K562 (cell line): ENCODE data around the gene EHMT2. TPM values are rescaled to one million over a fixed set of nuclear protein-coding genes. Genes with fewer than 3 reads are reported as not detected.
A peak's percentile ranks its signal among the peaks of the same experiment; 100 is the strongest.

Source experiments
- FOXJ3 ChIP-seq: sonication (generic); formaldehyde crosslinking; IDR thresholded peaks from 2 replicates; pipeline ENCODE4 v1.4.0; 2020; ENCODE audit warnings: mild to moderate bottlenecking, missing genetic modification reagents
- SAFB2 ChIP-seq: fragments of 200-400 bp; formaldehyde crosslinking; IDR thresholded peaks from 2 replicates; pipeline ENCODE4 v1.6.1; 2018; ENCODE audit warnings: borderline replicate concordance, low read length, low read depth, moderate library complexity; ENCODE audit not compliant: severe bottlenecking
- TSHZ1 ChIP-seq: fragments of 250-450 bp; sonication (Bioruptor Pico); IDR thresholded peaks from 2 replicates; pipeline ENCODE4 v1.4.0; 2020; ENCODE audit warnings: mild to moderate bottlenecking, moderate library complexity
- ZBTB40 ChIP-seq, 2 experiments: fragments of 450-650 bp in 1 of 2; sonication (generic) in 1 of 2; formaldehyde crosslinking in 1 of 2; IDR thresholded peaks; 2 replicates each; pipeline versions ENCODE4 v1.7.1 to v1.9.0; 2016 to 2022; ENCODE audit warnings: inconsistent platforms in 1 of 2, mild to moderate bottlenecking in 1 of 2, missing genetic modification reagents in 1 of 2
- ZFP36 ChIP-seq: fragments of 150-350 bp; IDR thresholded peaks from 2 replicates; pipeline ENCODE4 v1.6.1; 2018; ENCODE audit warnings: low read length, low read depth; ENCODE audit not compliant: partially characterized antibody
- polyA plus RNA-seq, 8 experiments: library from polyadenylated mRNA; depleted of rRNA in 4 of 8; stranded (reverse) in 5 of 8; unstranded in 3 of 8; fragments of >200 nt; fragmentation: Nextera tagmentation in 2 of 8; fragmentation: Illumina TruSeq in 1 of 8; extraction: Ambion mirVana in 2 of 8; extraction: Trizol in 1 of 8; gene quantifications; 2 replicates each; pipeline versions ENCODE4 v1.2.1 to v1.2.3, GENCODE V29; 2011 to 2014; ENCODE audit warnings: inconsistent platforms in 1 of 8, missing spikeins in 1 of 8
- total RNA-seq, 7 experiments: library from RNA; depleted of rRNA in 6 of 7; stranded (reverse); fragments of >200 nt in 6 of 7; fragmentation: Illumina TruSeq in 2 of 7; extraction: Trizol in 2 of 7; gene quantifications; 2 replicates each; pipeline versions ENCODE4 v1.2.1 to v1.2.3, GENCODE V29; 2011 to 2021; ENCODE audit warnings: low replicate concordance in 1 of 7

The EHMT2 gene
- total and polyA plus RNA-seq, 9 of the 15 experiments (the other 6 are each of a cell fraction or from before 2014, with no cell fraction given): 2.1 to 63.8 (median 38.5) TPM

GRCh38 chr6:31834367-31835250, 62.9 kb downstream of the EHMT2 start (continued):
- TF ChIP-seq ZBTB40 (IDR thresholded peaks at IDR 0.05): peak; percentile 67
- no peak for TF ChIP-seq ZBTB40 (CRISPR knock-in tag; IDR thresholded peaks at IDR 0.05)
- TF ChIP-seq SAFB2: no peak
- no peak for TF ChIP-seq FOXJ3 (CRISPR knock-in tag)
- TF ChIP-seq ZFP36: peak; percentile 15
- TF ChIP-seq TSHZ1 (CRISPR knock-in tag): peak; percentile 60; the same call in 1 of the 2 replicates
